CD14-positive monocyte (primary cell): ENCODE results near the gene FHIP1B. TPM values are rescaled to one million over a fixed set of nuclear protein-coding genes. Genes with fewer than 3 reads are reported as not detected.
A peak's percentile ranks its signal among the peaks of the same experiment; 100 is the strongest.

Experiments
- DNase-seq, 3 donors: peaks; one replicate each; pipeline ENCODE4 v3.0.0-alpha.2; 2011 to 2022
- H2AFZ ChIP-seq: 2 replicates; pipeline ENCODE4 v1.6.0; 2012; ENCODE audit warnings: mild to moderate bottlenecking, low read depth, low read length, inconsistent platforms; ENCODE audit not compliant: insufficient read depth, poor library complexity, severe bottlenecking
- H3K27ac ChIP-seq, 2 donors: 1 replicate in 1 of 2; 2 replicates in 1 of 2; pipeline ENCODE4 v1.5.1; 2012 to 2013; ENCODE audit warnings: low read length in 2 of 2, control low read depth in 1 of 2, inconsistent platforms in 1 of 2, low read depth in 1 of 2, mild to moderate bottlenecking in 1 of 2
- H3K27me3 ChIP-seq, 2 donors: one replicate each; pipeline versions ENCODE4 v1.6.0 to v1.6.1; 2011 to 2013; ENCODE audit warnings: low read length in 2 of 2; ENCODE audit not compliant: control insufficient read depth in 2 of 2, insufficient read depth in 2 of 2
- H3K36me3 ChIP-seq, 2 donors: replicated peaks in 1 of 2; 1 replicate in 1 of 2; 2 replicates in 1 of 2; pipeline versions ENCODE4 v1.5.1 to v1.6.1; 2012 to 2013; ENCODE audit warnings: low read length in 2 of 2, control low read depth in 1 of 2, inconsistent platforms in 1 of 2, mild to moderate bottlenecking in 1 of 2; ENCODE audit not compliant: insufficient read depth in 2 of 2, control insufficient read depth in 1 of 2
- H3K4me1 ChIP-seq, 2 donors: 1 replicate in 1 of 2; 2 replicates in 1 of 2; pipeline versions ENCODE4 v1.5.1 to v1.6.1; 2012 to 2013; ENCODE audit warnings: low read length in 2 of 2, control low read depth in 1 of 2, inconsistent platforms in 1 of 2, mild to moderate bottlenecking in 1 of 2, moderate library complexity in 1 of 2; ENCODE audit not compliant: insufficient read depth in 2 of 2, control insufficient read depth in 1 of 2
- H3K4me2 ChIP-seq: replicated peaks from 2 replicates; pipeline ENCODE3; 2012; ENCODE audit warnings: low read length, moderate library complexity, mild to moderate bottlenecking; ENCODE audit not compliant: poor library complexity, severe bottlenecking; ENCODE audit errors: extremely low read depth
- H3K4me3 ChIP-seq, 3 experiments: fragments of 200-600 bp in 1 of 3; sonication (generic) in 1 of 3; replicated peaks in 1 of 3; 1 replicate in 2 of 3; 2 replicates in 1 of 3; pipeline ENCODE4 v1.5.1; 2011 to 2013; ENCODE audit warnings: low read length in 3 of 3, mild to moderate bottlenecking in 3 of 3, control low read depth in 2 of 3, low read depth in 2 of 3, inconsistent platforms in 1 of 3, moderate library complexity in 1 of 3
- H3K79me2 ChIP-seq: 2 replicates; pipeline ENCODE4 v1.6.0; 2012; ENCODE audit warnings: mild to moderate bottlenecking, control low read depth, inconsistent platforms, low read length, moderate library complexity; ENCODE audit not compliant: insufficient read depth
- H3K9ac ChIP-seq: 2 replicates; pipeline ENCODE4 v1.6.0; 2017; ENCODE audit warnings: low read length, mild to moderate bottlenecking; ENCODE audit not compliant: insufficient read depth, poor library complexity, severe bottlenecking
- H3K9me3 ChIP-seq, 2 donors: replicated peaks in 1 of 2; 1 replicate in 1 of 2; 2 replicates in 1 of 2; pipeline versions ENCODE4 v1.5.1 to v1.6.1; 2012 to 2013; ENCODE audit warnings: low read length in 2 of 2, control low read depth in 1 of 2; ENCODE audit not compliant: control insufficient read depth in 1 of 2, insufficient read depth in 1 of 2
- H4K20me1 ChIP-seq: 2 replicates; pipeline ENCODE4 v1.6.0; 2012; ENCODE audit warnings: mild to moderate bottlenecking, low read length, control low read depth, moderate library complexity; ENCODE audit not compliant: insufficient read depth
- H3K27ac Mint-ChIP-seq, 7 donors: one replicate each; pipeline ENCODE4 v1.8.0; 2020; ENCODE audit warnings: mild to moderate bottlenecking in 7 of 7, mixed read lengths in 7 of 7, moderate library complexity in 6 of 7, inconsistent platforms in 2 of 7
- H3K27me3 Mint-ChIP-seq, 3 donors: one replicate each; pipeline ENCODE4 v1.8.0; 2021 to 2022; ENCODE audit warnings: low read depth in 3 of 3, mild to moderate bottlenecking in 3 of 3, mixed read lengths in 3 of 3, moderate library complexity in 3 of 3, inconsistent platforms in 1 of 3
- H3K36me3 Mint-ChIP-seq, 2 donors: one replicate each; pipeline ENCODE4 v1.8.0; 2020; ENCODE audit warnings: mixed read lengths in 2 of 2, inconsistent platforms in 1 of 2, mild to moderate bottlenecking in 1 of 2
- H3K4me1 Mint-ChIP-seq: one replicate; pipeline ENCODE4 v1.8.0; 2020; ENCODE audit warnings: mild to moderate bottlenecking, mixed read lengths
- H3K4me3 Mint-ChIP-seq, 2 donors: one replicate each; pipeline ENCODE4 v1.8.0; 2020; ENCODE audit warnings: mild to moderate bottlenecking in 2 of 2, mixed read lengths in 2 of 2, moderate library complexity in 1 of 2
- H3K9me3 Mint-ChIP-seq, 7 donors: one replicate each; pipeline ENCODE4 v1.8.0; 2020 to 2022; ENCODE audit warnings: mixed read lengths in 7 of 7, mild to moderate bottlenecking in 6 of 7, moderate library complexity in 6 of 7, inconsistent platforms in 2 of 7
- CTCF ChIP-seq: fragments of 200-600 bp; IDR thresholded peaks from one replicate; pipeline ENCODE4 v1.8.0; 2022; ENCODE audit warnings: antibody characterized with exemption, mild to moderate bottlenecking
- WGBS: methylation state at CpG from one replicate; pipeline ENCODE4 v1.1.5; 2013; ENCODE audit warnings: missing lambda C conversion rate; ENCODE audit not compliant: insufficient coverage; 5-methylcytosine and 5-hydroxymethylcytosine counted together
- intact Hi-C, 2 donors: fragments of 100-400 bp; cut with micrococcal nuclease; formaldehyde crosslinking; loops; one replicate each; pipeline versions ENCODE4 v1.15.0 to v1.15.1; 2023
- polyA plus RNA-seq, 3 donors: library from polyadenylated mRNA; depleted of rRNA in 1 of 3; unstranded in 2 of 3; stranded (reverse) in 1 of 3; fragments of 300-500 nt in 2 of 3; fragments of >200 nt in 1 of 3; fragmentation: Illumina TruSeq in 2 of 3; gene quantifications; 1 replicate in 2 of 3; 2 replicates in 1 of 3; pipeline ENCODE4 v1.2.3, GENCODE V29; 2012 to 2021

FHIP1B gene
- polyA plus RNA-seq, 3 donors, result 14.2 to 64.1 (median 18.9) TPM

GRCh38 chr11:6216501-6216900, 17.9 kb downstream of the FHIP1B start:
- DNase-seq, result no peak
- Mint-ChIP-seq H3K36me3 (peaks cover 0 to 54% of the 10 kb centered on the region in 2 donors), H3K27me3 (peaks cover 0 to 3% (median 0%) of the 10 kb centered on the region in 3 donors), H3K9me3 (no peaks in the 10 kb centered on the region), H3K4me1 (peaks cover 19% of the 10 kb centered on the region), H3K27ac (peak overlapping the region in 4 of 7 donors; percentile 10 to 73 (median 33)), H3K4me3 (no peak overlapping the region)
- no peak for TF ChIP-seq CTCF
- peaks cover 72 to 90% of the 10 kb centered on the region in 2 donors for H3K36me3 ChIP-seq
- H3K4me3 ChIP-seq, result no peak overlapping the region
- H4K20me1 ChIP-seq, result peaks cover 14% of the 10 kb centered on the region
- H3K4me1 ChIP-seq, result peaks cover 39 to 59% of the 10 kb centered on the region in 2 donors
- H3K27me3 ChIP-seq, result no peaks in the 10 kb centered on the region
- H3K9ac ChIP-seq, result no peak overlapping the region
- H3K27ac ChIP-seq, result peak overlapping the region in 1 of 2 donors; percentile 3
- no peak overlapping the region for H2AFZ ChIP-seq
- H3K79me2 ChIP-seq, result peaks cover 4% of the 10 kb centered on the region
- no peaks in the 10 kb centered on the region for H3K9me3 ChIP-seq
- intact Hi-C loops, result no loop called here
- 100% methylated on average over 3 of the region's 4 CpGs for WGBS
- no peak overlapping the region for H3K4me2 ChIP-seq

- no peaks in the 10 kb centered on the region for H3K27me3 ChIP-seq
- no peak overlapping the region for H3K4me3 Mint-ChIP-seq
- H3K27me3 Mint-ChIP-seq, result peaks cover 0 to 3% (median 0%) of the 10 kb centered on the region in 3 donors
- WGBS, result 100% methylated on average over 6 of the region's 10 CpGs
- no peaks in the 10 kb centered on the region for H3K9me3 Mint-ChIP-seq
- H3K4me2 ChIP-seq, result no peak overlapping the region
- H3K36me3 ChIP-seq, result peaks cover 82 to 90% of the 10 kb centered on the region in 2 donors
- H3K9me3 ChIP-seq, result no peaks in the 10 kb centered on the region
- H3K27ac Mint-ChIP-seq, result peak overlapping the region in 1 of 7 donors; percentile 71
- peaks cover 0 to 54% of the 10 kb centered on the region in 2 donors for H3K36me3 Mint-ChIP-seq
- H3K79me2 ChIP-seq, result peaks cover 6% of the 10 kb centered on the region
- H3K27ac ChIP-seq, result no peak overlapping the region
- intact Hi-C loops, result no loop called here
- no peak overlapping the region for H3K9ac ChIP-seq
- H2AFZ ChIP-seq, result no peak overlapping the region
- peaks cover 6% of the 10 kb centered on the region for H3K4me1 Mint-ChIP-seq
- DNase-seq, result no peak
- no peak for TF ChIP-seq CTCF
- H4K20me1 ChIP-seq, result peaks cover 7% of the 10 kb centered on the region
- H3K4me3 ChIP-seq, result no peak overlapping the region
- H3K4me1 ChIP-seq, result peaks cover 32 to 41% of the 10 kb centered on the region in 2 donors
Observed at GRCh38 chr11:6214530-6214929, 19.9 kb downstream of the FHIP1B start.
